DND-41 (cell line): ENCODE measurements around the gene CCND1.

Experiments
- EZH2 ChIP-seq: IDR thresholded peaks from 3 replicates; pipeline ENCODE4 v1.6.1; 2012; ENCODE audit warnings: borderline replicate concordance, low read depth, mild to moderate bottlenecking, moderate library complexity, low read length, inconsistent platforms; ENCODE audit not compliant: severe bottlenecking
- TF ChIP-seq, protein P1 (sequence below): IDR thresholded peaks from 2 replicates; pipeline ENCODE4 v1.5.1; 2012; ENCODE audit warnings: borderline replicate concordance, low read length, moderate library complexity, mild to moderate bottlenecking; ENCODE audit not compliant: poor library complexity, severe bottlenecking; ENCODE audit errors: extremely low read depth

DNA sequence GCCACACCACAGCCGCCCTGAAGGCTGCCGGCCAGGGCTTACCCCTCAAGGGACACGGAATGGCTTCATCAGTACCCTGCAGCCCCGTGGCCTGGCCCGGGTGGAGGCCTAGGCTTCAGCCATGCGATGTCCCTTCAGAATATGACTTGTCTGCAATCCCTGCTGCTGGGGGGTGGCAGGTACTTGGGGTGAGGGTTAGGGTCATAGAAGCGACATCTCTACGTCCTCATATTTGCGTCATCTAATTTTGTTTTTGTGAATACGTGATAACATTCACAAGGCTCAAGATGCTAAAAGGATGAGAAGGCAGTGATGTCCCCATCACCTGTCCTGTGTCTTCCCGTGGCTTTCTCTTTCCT, 6.4 kb downstream of the CCND1 start:
- TF ChIP-seq, protein P1, sequence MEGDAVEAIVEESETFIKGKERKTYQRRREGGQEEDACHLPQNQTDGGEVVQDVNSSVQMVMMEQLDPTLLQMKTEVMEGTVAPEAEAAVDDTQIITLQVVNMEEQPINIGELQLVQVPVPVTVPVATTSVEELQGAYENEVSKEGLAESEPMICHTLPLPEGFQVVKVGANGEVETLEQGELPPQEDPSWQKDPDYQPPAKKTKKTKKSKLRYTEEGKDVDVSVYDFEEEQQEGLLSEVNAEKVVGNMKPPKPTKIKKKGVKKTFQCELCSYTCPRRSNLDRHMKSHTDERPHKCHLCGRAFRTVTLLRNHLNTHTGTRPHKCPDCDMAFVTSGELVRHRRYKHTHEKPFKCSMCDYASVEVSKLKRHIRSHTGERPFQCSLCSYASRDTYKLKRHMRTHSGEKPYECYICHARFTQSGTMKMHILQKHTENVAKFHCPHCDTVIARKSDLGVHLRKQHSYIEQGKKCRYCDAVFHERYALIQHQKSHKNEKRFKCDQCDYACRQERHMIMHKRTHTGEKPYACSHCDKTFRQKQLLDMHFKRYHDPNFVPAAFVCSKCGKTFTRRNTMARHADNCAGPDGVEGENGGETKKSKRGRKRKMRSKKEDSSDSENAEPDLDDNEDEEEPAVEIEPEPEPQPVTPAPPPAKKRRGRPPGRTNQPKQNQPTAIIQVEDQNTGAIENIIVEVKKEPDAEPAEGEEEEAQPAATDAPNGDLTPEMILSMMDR = no peak
- TF ChIP-seq EZH2 = no peak
